ENCODE data around the gene DUSP19. TPM values are rescaled to one million over a fixed set of nuclear protein-coding genes. Genes with fewer than 3 reads are reported as not detected.

Gene DUSP19
- total RNA-seq, 1 donor from 2014 or later, result 2.1 TPM

GRCh38 chr2:183063083-183063482, 15.5 kb upstream of the DUSP19 start:
- Histone ChIP-seq H3K27me3 (ENCODE audit: control insufficient read depth in 3 of 3, insufficient read depth in 3 of 3, low read length in 3 of 3) (no peaks in the 10 kb centered on the region), H3K27ac (ENCODE audit: low read depth, low read length) (no peak overlapping the region), H3K4me3 (ENCODE audit: low read length in 3 of 3) (no peak overlapping the region), H3K9ac (ENCODE audit: low read depth in 1 of 3, low read length in 3 of 3) (no peak overlapping the region), H3K9me3 (ENCODE audit: control insufficient read depth in 3 of 3, low read length in 3 of 3) (no peaks in the 10 kb centered on the region), H3K4me1 (ENCODE audit: control insufficient read depth in 3 of 3, insufficient read depth in 3 of 3, low read length in 3 of 3) (no peaks in the 10 kb centered on the region), H3K36me3 (ENCODE audit: control insufficient read depth in 3 of 3, insufficient read depth in 3 of 3, low read length in 3 of 3) (no peaks in the 10 kb centered on the region)

- no peak overlapping the region for H3K27ac ChIP-seq (ENCODE audit: low read depth, low read length)
- no peaks in the 10 kb centered on the region for H3K4me1 ChIP-seq (ENCODE audit: control insufficient read depth in 3 of 3, insufficient read depth in 3 of 3, low read length in 3 of 3)
- H3K36me3 ChIP-seq (ENCODE audit: control insufficient read depth in 3 of 3, insufficient read depth in 3 of 3, low read length in 3 of 3), result no peaks in the 10 kb centered on the region
- H3K9me3 ChIP-seq (ENCODE audit: control insufficient read depth in 3 of 3, low read length in 3 of 3), result peaks cover 0 to 2% (median 0%) of the 10 kb centered on the region in 3 donors
- H3K9ac ChIP-seq (ENCODE audit: low read depth in 1 of 3, low read length in 3 of 3), result no peak overlapping the region
- H3K4me3 ChIP-seq (ENCODE audit: low read length in 3 of 3), result no peak overlapping the region
- peaks cover 0 to 4% (median 4%) of the 10 kb centered on the region in 3 donors for H3K27me3 ChIP-seq (ENCODE audit: control insufficient read depth in 3 of 3, insufficient read depth in 3 of 3, low read length in 3 of 3)
Measured at GRCh38 chr2:183068561-183068960, 10.0 kb upstream of the DUSP19 start.

- Histone ChIP-seq H3K9me3 (ENCODE audit: control insufficient read depth in 3 of 3, low read length in 3 of 3) (peaks cover 0 to 2% (median 0%) of the 10 kb centered on the region in 3 donors), H3K4me3 (ENCODE audit: low read length in 3 of 3) (no peak overlapping the region)
Measured at GRCh38 chr2:183069174-183069573, 9.4 kb upstream of the DUSP19 start.

GRCh38 chr2:183070942-183071844, 7.4 kb upstream of the DUSP19 start:
- Histone ChIP-seq H3K4me3 (ENCODE audit: low read length in 3 of 3) (no peak overlapping the region), H3K36me3 (ENCODE audit: control insufficient read depth in 3 of 3, insufficient read depth in 3 of 3, low read length in 3 of 3) (no peaks in the 10 kb centered on the region), H3K27ac (ENCODE audit: low read depth, low read length) (no peak overlapping the region), H3K27me3 (ENCODE audit: control insufficient read depth in 3 of 3, insufficient read depth in 3 of 3, low read length in 3 of 3) (peaks cover 0 to 4% (median 4%) of the 10 kb centered on the region in 3 donors), H3K9me3 (ENCODE audit: control insufficient read depth in 3 of 3, low read length in 3 of 3) (peaks cover 0 to 2% (median 0%) of the 10 kb centered on the region in 3 donors), H3K4me1 (ENCODE audit: control insufficient read depth in 3 of 3, insufficient read depth in 3 of 3, low read length in 3 of 3) (no peaks in the 10 kb centered on the region), H3K9ac (ENCODE audit: low read depth in 1 of 3, low read length in 3 of 3) (no peak overlapping the region)

More at GRCh38 chr2:183069174-183069573, 9.4 kb upstream of the DUSP19 start:
- Histone ChIP-seq H3K36me3 (ENCODE audit: control insufficient read depth in 3 of 3, insufficient read depth in 3 of 3, low read length in 3 of 3) (no peaks in the 10 kb centered on the region), H3K4me1 (ENCODE audit: control insufficient read depth in 3 of 3, insufficient read depth in 3 of 3, low read length in 3 of 3) (no peaks in the 10 kb centered on the region), H3K9ac (ENCODE audit: low read depth in 1 of 3, low read length in 3 of 3) (no peak overlapping the region), H3K27me3 (ENCODE audit: control insufficient read depth in 3 of 3, insufficient read depth in 3 of 3, low read length in 3 of 3) (peaks cover 0 to 4% (median 4%) of the 10 kb centered on the region in 3 donors), H3K27ac (ENCODE audit: low read depth, low read length) (no peak overlapping the region)

- H3K9me3 ChIP-seq (ENCODE audit: control insufficient read depth in 3 of 3, low read length in 3 of 3), result peaks cover 0 to 2% (median 0%) of the 10 kb centered on the region in 3 donors
- H3K4me1 ChIP-seq (ENCODE audit: control insufficient read depth in 3 of 3, insufficient read depth in 3 of 3, low read length in 3 of 3), result no peaks in the 10 kb centered on the region
- no peak overlapping the region for H3K4me3 ChIP-seq (ENCODE audit: low read length in 3 of 3)
- H3K27me3 ChIP-seq (ENCODE audit: control insufficient read depth in 3 of 3, insufficient read depth in 3 of 3, low read length in 3 of 3), result peaks cover 0 to 4% (median 4%) of the 10 kb centered on the region in 3 donors
- no peak overlapping the region for H3K9ac ChIP-seq (ENCODE audit: low read depth in 1 of 3, low read length in 3 of 3)
- H3K36me3 ChIP-seq (ENCODE audit: control insufficient read depth in 3 of 3, insufficient read depth in 3 of 3, low read length in 3 of 3), result no peaks in the 10 kb centered on the region
- no peak overlapping the region for H3K27ac ChIP-seq (ENCODE audit: low read depth, low read length)
Measured at GRCh38 chr2:183072177-183072576, 6.4 kb upstream of the DUSP19 start.

GRCh38 chr2:183078163-183078463, 434 bp upstream of the DUSP19 start:
- Histone ChIP-seq H3K9ac (ENCODE audit: low read depth in 1 of 3, low read length in 3 of 3) (peak overlapping the region; percentile 74 to 85 (median 83)), H3K9me3 (ENCODE audit: control insufficient read depth in 3 of 3, low read length in 3 of 3) (no peaks in the 10 kb centered on the region), H3K36me3 (ENCODE audit: control insufficient read depth in 3 of 3, insufficient read depth in 3 of 3, low read length in 3 of 3) (no peaks in the 10 kb centered on the region), H3K4me1 (ENCODE audit: control insufficient read depth in 3 of 3, insufficient read depth in 3 of 3, low read length in 3 of 3) (no peaks in the 10 kb centered on the region), H3K27ac (ENCODE audit: low read depth, low read length) (peak overlapping the region; percentile 78), H3K27me3 (ENCODE audit: control insufficient read depth in 3 of 3, insufficient read depth in 3 of 3, low read length in 3 of 3) (no peaks in the 10 kb centered on the region), H3K4me3 (ENCODE audit: low read length in 3 of 3) (peak overlapping the region; percentile 88 to 95 (median 94))

- Histone ChIP-seq H3K27me3 (ENCODE audit: control insufficient read depth in 3 of 3, insufficient read depth in 3 of 3, low read length in 3 of 3) (no peaks in the 10 kb centered on the region), H3K27ac (ENCODE audit: low read depth, low read length) (peak overlapping the region; percentile 78), H3K36me3 (ENCODE audit: control insufficient read depth in 3 of 3, insufficient read depth in 3 of 3, low read length in 3 of 3) (no peaks in the 10 kb centered on the region), H3K4me3 (ENCODE audit: low read length in 3 of 3) (peak overlapping the region; percentile 88 to 95 (median 94)), H3K9ac (ENCODE audit: low read depth in 1 of 3, low read length in 3 of 3) (peak overlapping the region; percentile 74 to 85 (median 83)), H3K9me3 (ENCODE audit: control insufficient read depth in 3 of 3, low read length in 3 of 3) (no peaks in the 10 kb centered on the region), H3K4me1 (ENCODE audit: control insufficient read depth in 3 of 3, insufficient read depth in 3 of 3, low read length in 3 of 3) (no peaks in the 10 kb centered on the region)
Measured at GRCh38 chr2:183079139-183079775, 710 bp downstream of the DUSP19 start.

GRCh38 chr2:183081911-183082310, 3.4 kb downstream of the DUSP19 start:
- H3K4me3 ChIP-seq (ENCODE audit: low read length in 3 of 3), result no peak overlapping the region

GRCh38 chr2:183088061-183088460, 9.5 kb downstream of the DUSP19 start:
- peaks cover 0 to 5% (median 0%) of the 10 kb centered on the region in 3 donors for H3K36me3 ChIP-seq (ENCODE audit: control insufficient read depth in 3 of 3, insufficient read depth in 3 of 3, low read length in 3 of 3)
- no peak overlapping the region for H3K9ac ChIP-seq (ENCODE audit: low read depth in 1 of 3, low read length in 3 of 3)
- no peaks in the 10 kb centered on the region for H3K4me1 ChIP-seq (ENCODE audit: control insufficient read depth in 3 of 3, insufficient read depth in 3 of 3, low read length in 3 of 3)
- H3K9me3 ChIP-seq (ENCODE audit: control insufficient read depth in 3 of 3, low read length in 3 of 3), result no peaks in the 10 kb centered on the region
- H3K27me3 ChIP-seq (ENCODE audit: control insufficient read depth in 3 of 3, insufficient read depth in 3 of 3, low read length in 3 of 3), result no peaks in the 10 kb centered on the region
- H3K27ac ChIP-seq (ENCODE audit: low read depth, low read length), result no peak overlapping the region
- no peak overlapping the region for H3K4me3 ChIP-seq (ENCODE audit: low read length in 3 of 3)

More at GRCh38 chr2:183081911-183082310, 3.4 kb downstream of the DUSP19 start:
- H3K9me3 ChIP-seq (ENCODE audit: control insufficient read depth in 3 of 3, low read length in 3 of 3), result no peaks in the 10 kb centered on the region
- no peaks in the 10 kb centered on the region for H3K27me3 ChIP-seq (ENCODE audit: control insufficient read depth in 3 of 3, insufficient read depth in 3 of 3, low read length in 3 of 3)
- H3K36me3 ChIP-seq (ENCODE audit: control insufficient read depth in 3 of 3, insufficient read depth in 3 of 3, low read length in 3 of 3), result peaks cover 0 to 2% (median 0%) of the 10 kb centered on the region in 3 donors
- H3K9ac ChIP-seq (ENCODE audit: low read depth in 1 of 3, low read length in 3 of 3), result no peak overlapping the region
- H3K4me1 ChIP-seq (ENCODE audit: control insufficient read depth in 3 of 3, insufficient read depth in 3 of 3, low read length in 3 of 3), result no peaks in the 10 kb centered on the region
- no peak overlapping the region for H3K27ac ChIP-seq (ENCODE audit: low read depth, low read length)
